Measurements from ENCODE around the gene KXD1.

DNA sequence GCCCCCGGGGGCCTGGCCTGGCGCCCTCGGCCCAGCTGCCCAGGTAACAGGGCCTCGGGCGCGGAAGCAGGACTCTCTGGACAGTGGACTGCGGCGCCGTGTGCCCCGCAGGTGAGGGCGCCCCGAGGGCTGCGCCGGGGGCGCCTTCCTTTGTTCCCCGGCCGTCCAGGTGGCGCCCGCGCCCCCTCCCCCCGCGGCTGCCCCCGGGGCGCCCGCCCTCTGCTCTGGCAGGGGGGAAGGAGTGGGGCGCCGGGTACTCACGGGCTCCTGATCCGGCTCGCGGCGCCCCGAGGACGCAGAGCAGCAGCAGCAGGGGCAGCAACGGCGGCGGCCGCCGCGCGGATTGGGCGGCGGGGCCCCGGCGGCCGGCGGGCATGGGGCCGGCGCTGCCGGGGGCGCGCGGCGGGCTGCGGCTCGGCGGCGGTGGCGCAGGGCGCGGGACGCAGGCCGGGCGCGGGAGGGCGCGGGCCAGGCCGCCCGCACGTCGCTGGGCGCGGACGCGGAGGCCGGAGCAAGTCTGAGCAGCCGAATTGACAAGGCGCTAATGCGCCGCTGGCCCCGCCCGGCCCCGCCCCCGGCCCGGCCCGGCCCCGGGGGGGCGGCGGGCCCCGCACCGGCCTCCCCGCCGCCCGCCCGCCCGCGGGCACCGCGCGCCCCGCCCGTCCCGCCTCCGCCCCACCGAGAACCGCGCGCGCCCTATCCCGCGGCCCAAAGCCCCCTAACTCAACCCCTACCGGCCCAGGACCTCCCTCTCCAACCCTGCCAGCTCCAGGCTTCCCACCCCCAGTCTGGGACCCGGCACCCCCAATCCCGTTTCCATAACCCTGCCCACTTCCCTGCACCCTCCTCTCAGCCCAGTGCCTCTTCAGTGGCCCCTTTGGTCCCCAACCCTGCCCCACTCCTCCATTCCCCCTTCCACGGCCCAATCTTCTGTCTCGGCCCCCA is 48.9 kb downstream of the KXD1 start, which contains the start of gene CRLF1:
- TF ChIP-seq, protein P1, sequence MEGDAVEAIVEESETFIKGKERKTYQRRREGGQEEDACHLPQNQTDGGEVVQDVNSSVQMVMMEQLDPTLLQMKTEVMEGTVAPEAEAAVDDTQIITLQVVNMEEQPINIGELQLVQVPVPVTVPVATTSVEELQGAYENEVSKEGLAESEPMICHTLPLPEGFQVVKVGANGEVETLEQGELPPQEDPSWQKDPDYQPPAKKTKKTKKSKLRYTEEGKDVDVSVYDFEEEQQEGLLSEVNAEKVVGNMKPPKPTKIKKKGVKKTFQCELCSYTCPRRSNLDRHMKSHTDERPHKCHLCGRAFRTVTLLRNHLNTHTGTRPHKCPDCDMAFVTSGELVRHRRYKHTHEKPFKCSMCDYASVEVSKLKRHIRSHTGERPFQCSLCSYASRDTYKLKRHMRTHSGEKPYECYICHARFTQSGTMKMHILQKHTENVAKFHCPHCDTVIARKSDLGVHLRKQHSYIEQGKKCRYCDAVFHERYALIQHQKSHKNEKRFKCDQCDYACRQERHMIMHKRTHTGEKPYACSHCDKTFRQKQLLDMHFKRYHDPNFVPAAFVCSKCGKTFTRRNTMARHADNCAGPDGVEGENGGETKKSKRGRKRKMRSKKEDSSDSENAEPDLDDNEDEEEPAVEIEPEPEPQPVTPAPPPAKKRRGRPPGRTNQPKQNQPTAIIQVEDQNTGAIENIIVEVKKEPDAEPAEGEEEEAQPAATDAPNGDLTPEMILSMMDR (IDR thresholded peaks at IDR 0.05; ENCODE audit: insufficient read depth, low read length, poor library complexity, severe bottlenecking), result no peak
- no peak for TF ChIP-seq EZH2phosphoT487 (conservative IDR thresholded peaks at IDR 0.05; ENCODE audit: low read length)

All from SU-DHL-6 (cell line).